GM18498 (cell line): ENCODE results near the gene ELF1.

Experiments used
- ATAC-seq: cut with Tn5 transposase; IDR thresholded peaks from one replicate; pipeline ENCODE4 v1.9.1; 2021; ENCODE audit warnings: mild to moderate bottlenecking, moderate library complexity; ENCODE audit not compliant: unreplicated experiment

Gene ELF1

DNA sequence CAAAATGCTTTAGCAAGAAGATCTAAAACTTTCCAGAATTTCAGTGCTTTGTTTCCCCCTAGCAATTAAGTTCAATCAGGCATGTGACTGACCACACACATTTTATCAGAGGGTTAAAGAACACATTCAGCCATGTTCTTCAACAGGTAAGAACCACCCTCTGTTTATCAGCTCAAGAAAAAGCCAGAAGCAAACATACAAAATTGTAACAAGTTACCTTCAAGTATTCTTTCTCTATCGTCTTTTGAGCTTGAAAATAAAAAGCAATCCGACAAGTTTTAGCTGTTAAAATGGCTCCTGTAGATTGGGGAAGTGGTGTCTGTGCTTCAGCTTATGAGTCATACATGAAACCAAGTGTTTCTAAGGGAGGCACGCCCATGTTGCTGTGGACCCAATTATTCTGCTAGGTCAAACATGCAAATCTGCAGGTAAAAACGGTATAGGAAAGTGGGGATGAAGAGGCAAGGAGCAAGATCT is at the start of gene ELF1:
ELF1 (minus strand) TSS at position 306 of the 477 bp plus-strand sequence. CDS start 37,262 bp downstream, outside the sequence.
- peak; percentile 91 for ATAC-seq

GRCh38 chr13:41065078-41065477 is 46.0 kb upstream of the ELF1 start:
- no peak for ATAC-seq

DNA sequence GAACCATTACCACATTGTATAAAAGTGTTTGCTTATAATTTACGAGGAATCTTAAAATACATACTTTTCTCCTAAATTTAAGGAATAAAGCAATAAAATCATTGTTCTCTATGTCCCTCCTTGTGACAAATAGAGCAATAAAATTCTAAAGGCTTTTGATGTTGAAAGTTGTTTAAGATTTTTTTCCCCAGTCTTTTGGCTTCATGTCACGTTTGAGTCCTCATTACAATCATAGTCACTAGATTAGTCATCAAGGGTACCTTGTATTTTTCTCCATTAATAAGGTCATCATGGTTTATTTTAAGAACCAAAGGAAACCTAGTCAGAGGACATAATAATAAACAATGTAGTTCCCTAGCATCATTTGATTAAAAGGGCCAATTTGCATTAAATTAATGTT is 45.4 kb upstream of the ELF1 start:
- ATAC-seq, result no peak

- ATAC-seq, result peak; percentile 33
Observed at GRCh38 chr13:41061914-41062837, 43.1 kb upstream of the ELF1 start.

DNA sequence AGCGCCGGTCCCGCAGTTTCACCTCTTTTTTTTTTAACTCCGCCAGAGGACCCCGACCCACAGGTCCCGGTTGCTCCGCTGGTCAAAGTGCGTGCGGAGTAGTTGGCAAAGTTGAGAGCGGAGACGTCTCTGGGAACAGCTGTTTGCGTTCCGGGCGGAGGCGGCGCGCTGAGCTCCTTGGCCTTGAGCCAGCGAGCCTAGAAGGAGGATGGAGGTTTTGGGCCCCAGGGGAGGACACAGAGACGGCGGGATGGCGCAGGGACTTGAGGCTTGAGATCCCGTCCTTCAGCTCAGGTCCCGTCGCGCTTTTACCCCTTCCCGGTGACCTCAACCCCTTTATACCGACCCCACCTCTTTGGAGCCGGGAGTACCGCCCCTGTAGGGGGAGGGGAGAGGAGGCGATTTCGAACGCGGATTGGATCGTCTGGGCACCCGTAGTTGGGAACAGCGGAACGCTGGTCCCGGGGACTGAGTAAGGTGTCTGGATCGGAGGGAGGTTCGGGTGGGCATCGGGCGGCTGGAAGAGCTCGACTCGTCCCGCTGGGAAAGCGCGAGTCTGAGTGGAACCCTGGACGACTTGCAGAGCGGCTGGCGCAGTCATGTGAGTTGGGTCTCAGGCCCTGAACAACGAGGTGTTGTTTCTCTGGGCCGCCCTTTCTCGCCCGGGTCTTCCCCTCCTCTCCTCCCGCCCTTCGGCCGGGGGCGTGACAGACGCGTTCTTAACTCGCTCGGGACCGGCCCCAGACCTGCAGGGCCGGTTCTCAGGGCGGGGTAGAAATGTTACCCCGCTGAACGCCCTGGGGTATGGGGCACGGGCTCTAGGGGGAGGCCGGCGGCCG is 42.2 kb upstream of the ELF1 start, which contains the start of gene WBP4:
WBP4 (plus strand) TSS at position 435 of the 839 bp plus-strand sequence; CDS start at position 600, 165 bp downstream.
- peak; percentile 74 for ATAC-seq

- ATAC-seq, result peak; percentile 38
Observed at GRCh38 chr13:41060724-41061074, 41.6 kb upstream of the ELF1 start.

- peak; percentile 46 for ATAC-seq
Observed at GRCh38 chr13:41060082-41060723, 41.1 kb upstream of the ELF1 start.

DNA sequence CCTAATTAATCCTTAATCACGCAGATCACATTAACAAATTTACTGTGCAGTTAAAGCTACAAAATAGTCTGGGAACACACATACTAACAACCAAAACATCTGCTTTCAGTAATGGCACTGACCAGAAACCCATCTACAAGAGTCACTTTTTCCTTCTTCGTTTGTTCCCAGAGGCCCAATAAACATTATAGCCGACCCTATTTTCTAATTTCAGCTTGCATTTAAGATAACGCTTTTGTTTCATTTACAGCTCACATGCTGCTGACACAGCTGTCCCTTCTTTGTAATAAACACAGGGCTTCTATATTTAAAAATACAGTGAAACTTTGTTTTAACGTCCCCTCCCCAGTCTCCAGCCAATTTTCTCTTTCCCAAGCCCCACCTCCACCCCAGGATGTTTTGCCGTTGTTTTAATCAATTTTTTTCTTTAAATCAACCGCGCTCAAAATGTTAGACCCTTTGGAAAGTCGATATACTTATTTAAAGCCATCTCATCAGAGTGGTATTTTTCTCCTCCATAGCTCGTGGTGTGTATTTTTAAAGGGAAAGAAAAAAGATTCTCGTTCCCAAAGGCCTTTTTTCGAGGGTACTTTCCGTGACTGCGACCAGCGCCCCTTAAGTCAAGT is 40.5 kb upstream of the ELF1 start:
- no peak for ATAC-seq

DNA sequence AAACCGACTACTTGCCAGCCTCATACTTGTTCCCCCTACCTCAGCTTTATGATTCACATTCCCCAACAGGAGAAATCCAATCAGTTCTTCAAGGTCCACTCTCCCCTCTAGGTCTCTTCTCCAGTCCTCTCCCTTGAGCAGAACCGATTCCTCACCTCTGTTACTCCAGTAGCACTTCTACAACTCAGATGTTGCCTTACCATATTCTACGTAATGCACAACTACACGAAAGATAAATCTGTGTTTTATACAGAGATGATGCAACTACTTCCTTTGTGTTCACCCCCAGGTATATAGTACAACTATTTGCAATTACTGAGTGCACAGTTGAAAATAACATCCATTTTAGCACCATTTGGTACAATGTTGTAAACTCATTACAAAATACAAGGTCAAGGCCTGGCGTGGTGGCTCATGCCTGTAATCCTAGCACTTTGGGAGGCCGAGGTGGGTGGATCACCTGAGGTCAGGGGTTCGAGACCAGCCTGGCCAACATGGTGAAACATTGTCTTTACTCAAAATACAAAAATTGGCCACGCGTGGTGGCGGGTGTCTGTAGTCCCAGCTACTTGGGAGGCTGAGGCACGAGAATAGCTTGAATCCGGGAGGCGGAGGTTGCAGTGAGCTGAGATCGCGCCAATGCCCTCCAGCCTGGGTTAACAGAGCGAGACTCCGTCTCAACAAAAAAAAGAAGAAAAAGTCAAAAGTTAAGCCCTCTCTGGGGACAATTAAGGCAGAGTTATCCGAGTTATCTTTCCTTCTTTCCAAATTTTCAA is 39.4 kb upstream of the ELF1 start:
- no peak for ATAC-seq

DNA sequence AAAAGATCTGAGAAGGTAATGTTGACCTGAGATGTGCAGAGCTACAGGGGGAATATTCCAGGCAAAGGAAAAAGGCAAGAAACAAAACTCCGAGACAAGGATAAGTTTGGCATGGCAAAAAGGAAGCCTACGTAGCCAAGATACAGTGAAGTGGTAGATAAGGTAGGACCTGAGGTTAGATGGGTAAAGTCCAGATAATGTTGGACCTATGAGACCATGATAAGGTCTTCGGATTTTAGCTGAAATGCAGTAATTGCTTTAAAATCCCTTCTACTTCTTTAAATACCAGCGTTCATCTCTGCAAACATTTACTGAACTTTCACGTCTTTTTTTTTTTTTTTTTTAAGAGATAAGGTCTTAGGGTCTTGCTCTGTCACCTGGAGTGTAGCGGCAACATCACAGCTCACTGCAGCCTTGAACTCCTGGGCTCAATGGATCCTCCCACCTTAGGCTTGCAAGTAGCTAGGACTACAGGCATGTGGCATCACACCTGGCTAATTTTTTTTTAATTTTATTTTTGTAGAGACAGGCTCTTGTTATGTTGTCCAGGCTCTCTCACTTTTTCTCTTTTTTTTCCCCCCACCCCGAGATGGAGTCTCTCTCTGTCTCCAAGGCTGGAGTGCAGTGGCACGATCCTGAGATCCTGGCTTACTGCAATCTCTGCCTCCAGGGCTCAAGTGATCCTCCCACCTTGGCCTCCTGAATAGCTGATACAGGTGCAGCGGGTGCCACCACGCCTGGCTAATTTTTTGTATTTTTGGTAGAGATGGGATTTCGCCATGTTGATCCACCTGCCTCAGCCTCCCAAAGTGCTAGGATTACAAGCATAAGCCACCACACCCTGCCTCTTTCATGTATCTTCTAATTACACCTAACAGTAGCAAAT is 38.0 kb upstream of the ELF1 start:
- no peak for ATAC-seq

DNA sequence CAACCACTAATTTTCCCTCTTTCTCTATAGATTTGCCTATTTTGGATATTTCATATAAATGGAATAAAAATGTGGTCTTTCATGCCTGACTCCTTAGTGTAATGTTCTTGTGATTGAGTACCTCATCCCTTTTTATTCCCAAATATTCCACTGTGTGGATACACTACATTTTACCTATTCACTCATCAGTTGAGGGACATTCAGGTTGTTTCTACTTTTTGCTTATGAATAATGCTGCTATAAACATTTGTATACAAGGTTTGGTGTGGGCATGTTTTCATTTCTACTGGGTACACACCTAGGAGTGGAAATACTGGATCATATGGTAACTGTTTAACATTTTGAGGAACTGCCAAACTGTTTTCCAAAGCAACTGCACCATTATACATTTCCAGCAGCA is 37.1 kb upstream of the ELF1 start:
- no peak for ATAC-seq

DNA sequence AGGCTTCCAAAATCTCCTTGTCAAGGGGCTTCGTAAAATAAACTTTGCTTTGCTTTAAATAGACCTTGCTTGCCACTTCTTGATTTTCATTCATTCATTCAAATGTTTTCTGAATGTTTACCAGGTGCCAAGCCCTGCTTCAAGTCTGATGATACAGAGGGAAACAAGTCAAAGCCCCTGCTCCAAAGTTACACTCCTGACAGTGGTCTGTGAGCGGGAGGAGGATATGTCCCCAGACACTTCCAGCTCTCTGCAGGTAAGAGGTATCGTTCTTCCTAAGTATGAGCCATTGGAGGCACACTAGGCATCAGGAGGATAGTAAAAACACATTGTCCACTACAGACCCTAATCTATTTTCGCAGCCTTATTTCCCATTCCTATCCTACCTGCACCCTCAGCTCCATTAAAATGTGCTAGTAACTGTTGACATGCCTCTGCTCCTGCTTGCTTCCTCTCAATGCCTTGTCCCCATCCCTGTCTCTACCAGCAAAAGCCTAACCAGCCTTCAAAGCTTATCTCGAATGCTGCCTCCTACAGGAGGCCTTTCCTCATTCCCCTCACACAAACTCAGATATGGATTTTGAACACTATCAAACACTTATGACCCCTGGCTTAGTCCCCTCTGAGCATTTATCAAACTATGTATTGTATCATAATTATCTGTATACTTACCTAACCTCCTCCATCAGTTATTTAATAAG is 36.0 kb upstream of the ELF1 start:
- ATAC-seq, result no peak

DNA sequence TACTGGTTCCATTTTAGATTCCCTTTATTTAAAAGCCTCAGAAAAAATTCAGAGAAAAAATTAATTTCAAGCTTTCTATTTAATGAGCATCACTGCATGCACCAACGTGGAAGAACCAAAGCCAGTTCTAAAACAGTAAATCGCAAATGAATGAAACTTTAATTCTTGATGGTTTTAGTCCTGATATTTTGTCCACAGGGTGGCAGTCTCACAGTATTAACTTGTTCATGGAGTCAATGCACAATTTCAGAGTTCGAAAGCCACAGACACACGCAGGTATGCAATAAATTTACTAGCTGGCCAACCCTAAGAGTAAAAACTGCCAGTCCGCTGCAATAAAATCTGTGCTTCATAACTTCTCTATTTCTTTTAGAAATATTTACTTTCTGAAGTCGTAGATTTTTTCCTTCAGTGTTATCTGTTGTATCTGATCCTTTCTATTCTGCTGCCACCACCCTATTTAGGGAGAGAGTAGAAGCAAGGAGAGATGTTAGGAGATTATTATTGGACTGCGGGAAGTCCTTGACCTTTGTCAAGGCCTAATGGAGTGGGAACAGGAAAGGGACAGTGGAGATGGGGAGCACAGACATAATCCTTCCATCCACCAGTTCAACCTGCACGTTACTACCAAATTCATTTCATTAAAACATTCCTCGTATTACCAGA is 35.2 kb upstream of the ELF1 start:
- no peak for ATAC-seq

- peak; percentile 75 for ATAC-seq
Observed at GRCh38 chr13:41053384-41053826, 34.3 kb upstream of the ELF1 start.

DNA sequence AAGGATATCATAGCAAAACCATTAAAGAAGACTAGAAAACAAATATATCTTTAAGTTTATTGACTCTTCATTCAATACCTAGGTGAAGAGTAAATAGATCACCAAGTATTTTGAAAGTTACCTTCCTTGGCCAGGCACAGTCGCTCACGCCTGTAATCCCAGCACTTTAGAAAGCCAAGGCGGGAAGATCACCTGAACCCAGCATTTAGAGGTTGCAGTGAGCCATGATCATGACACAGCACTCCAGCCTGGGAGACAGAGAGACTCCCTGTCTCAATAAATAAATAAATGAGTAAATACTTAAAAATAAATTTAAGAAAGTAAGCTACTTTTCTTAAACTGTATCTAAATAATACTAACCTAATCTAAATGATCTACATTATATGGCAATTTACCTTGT is 33.3 kb upstream of the ELF1 start:
- no peak for ATAC-seq

- ATAC-seq, result no peak
Observed at GRCh38 chr13:41049480-41050440, 30.6 kb upstream of the ELF1 start.
